H9 (cell line): ENCODE results near the gene CDH26. TPM values are rescaled to one million over a fixed set of nuclear protein-coding genes. Genes with fewer than 3 reads are reported as not detected.

Experiments
- DNase-seq: peaks from one replicate; pipeline ENCODE4 v3.0.0-alpha.2; 2017
- H2AFZ ChIP-seq: one replicate; pipeline ENCODE4 v1.6.1; 2013; ENCODE audit warnings: mild to moderate bottlenecking, low read length, control low read depth, moderate library complexity
- H2AK5ac ChIP-seq: 2 replicates; pipeline ENCODE4 v1.6.1; 2013; ENCODE audit warnings: low read length, control low read depth, mixed read lengths; ENCODE audit not compliant: insufficient read length
- H2BK120ac ChIP-seq: one replicate; pipeline ENCODE4 v1.6.1; 2013; ENCODE audit warnings: low read depth, mild to moderate bottlenecking, low read length, control low read depth, inconsistent platforms; ENCODE audit not compliant: poor library complexity, severe bottlenecking
- H2BK12ac ChIP-seq: 2 replicates; pipeline ENCODE4 v1.6.1; 2013; ENCODE audit warnings: low read length, control low read depth, mixed read lengths, low read depth; ENCODE audit not compliant: insufficient read length
- H2BK15ac ChIP-seq: 2 replicates; pipeline ENCODE4 v1.6.1; 2013; ENCODE audit warnings: low read depth, low read length, control low read depth
- H2BK20ac ChIP-seq: one replicate; pipeline ENCODE4 v1.6.1; 2013; ENCODE audit warnings: low read depth, mild to moderate bottlenecking, low read length, control low read depth, inconsistent platforms; ENCODE audit not compliant: poor library complexity, severe bottlenecking
- H2BK5ac ChIP-seq: 2 replicates; pipeline ENCODE4 v1.6.1; 2013; ENCODE audit warnings: low read length, control low read depth, mixed read lengths; ENCODE audit not compliant: insufficient read length
- H3K14ac ChIP-seq: 2 replicates; pipeline ENCODE4 v1.6.1; 2013; ENCODE audit warnings: low read length, control low read depth; ENCODE audit not compliant: insufficient read depth
- H3K18ac ChIP-seq: 2 replicates; pipeline ENCODE4 v1.6.1; 2013; ENCODE audit warnings: low read depth, mild to moderate bottlenecking, mixed read lengths, low read length, control low read depth; ENCODE audit not compliant: insufficient read length
- H3K23ac ChIP-seq: 2 replicates; pipeline ENCODE4 v1.6.1; 2013; ENCODE audit warnings: low read length, control low read depth, mixed read lengths, low read depth; ENCODE audit not compliant: insufficient read length
- H3K23me2 ChIP-seq: 2 replicates; pipeline ENCODE4 v1.6.1; 2013; ENCODE audit warnings: low read depth, mild to moderate bottlenecking, mixed read lengths, low read length, control low read depth; ENCODE audit not compliant: insufficient read length, poor library complexity, severe bottlenecking
- H3K27ac ChIP-seq: 2 replicates; pipeline ENCODE4 v1.5.1; 2013; ENCODE audit warnings: low read length, control low read depth, mixed read lengths, low read depth; ENCODE audit not compliant: insufficient read length
- H3K27me3 ChIP-seq: 2 replicates; pipeline ENCODE4 v1.6.1; 2013; ENCODE audit warnings: low read length, control low read depth, inconsistent platforms; ENCODE audit not compliant: insufficient read depth
- H3K4ac ChIP-seq: 2 replicates; pipeline ENCODE4 v1.6.1; 2013; ENCODE audit warnings: low read depth, mild to moderate bottlenecking, control low read depth, inconsistent platforms, low read length, moderate library complexity
- H3K4me1 ChIP-seq: 2 replicates; pipeline ENCODE4 v1.6.1; 2013; ENCODE audit warnings: low read length, control low read depth, inconsistent platforms; ENCODE audit not compliant: insufficient read depth
- H3K4me2 ChIP-seq: 2 replicates; pipeline ENCODE4 v1.6.1; 2013; ENCODE audit warnings: low read length, control low read depth, mixed read lengths; ENCODE audit not compliant: insufficient read length, insufficient read depth
- H3K56ac ChIP-seq: 2 replicates; pipeline ENCODE4 v1.6.1; 2013; ENCODE audit warnings: low read depth, mild to moderate bottlenecking, mixed read lengths, low read length, control low read depth; ENCODE audit not compliant: insufficient read length
- H3K79me1 ChIP-seq: 2 replicates; pipeline ENCODE4 v1.6.1; 2013; ENCODE audit warnings: low read depth, mild to moderate bottlenecking, moderate library complexity, low read length, control low read depth, inconsistent platforms; ENCODE audit not compliant: insufficient read depth, poor library complexity, severe bottlenecking
- H3K79me2 ChIP-seq: 2 replicates; pipeline ENCODE4 v1.6.1; 2013; ENCODE audit warnings: low read length, control low read depth, inconsistent platforms; ENCODE audit not compliant: insufficient read depth
- H3K9ac ChIP-seq: 2 replicates; pipeline ENCODE4 v1.6.1; 2013; ENCODE audit warnings: low read length, control low read depth, mixed read lengths; ENCODE audit not compliant: insufficient read length; ENCODE audit errors: extremely low read depth
- H3K9me3 ChIP-seq: one replicate; pipeline ENCODE4 v1.6.1; 2013; ENCODE audit warnings: low read depth, low read length, inconsistent platforms; ENCODE audit not compliant: control insufficient read depth
- H3T11ph ChIP-seq: one replicate; pipeline ENCODE4 v1.6.1; 2013; ENCODE audit warnings: mild to moderate bottlenecking, low read length, control low read depth, inconsistent platforms
- H4K20me1 ChIP-seq: one replicate; pipeline ENCODE4 v1.6.1; 2013; ENCODE audit not compliant: control insufficient read depth, insufficient read length, insufficient read depth
- H4K5ac ChIP-seq: 2 replicates; pipeline ENCODE4 v1.6.1; 2013; ENCODE audit warnings: low read depth, mild to moderate bottlenecking, mixed read lengths, low read length, control low read depth; ENCODE audit not compliant: insufficient read length
- H4K8ac ChIP-seq: replicated peaks from 2 replicates; pipeline ENCODE4 v1.6.1; 2013; ENCODE audit warnings: low read length, control low read depth, mixed read lengths, low read depth; ENCODE audit not compliant: insufficient read length
- H4K91ac ChIP-seq: 2 replicates; pipeline ENCODE4 v1.6.1; 2013; ENCODE audit warnings: low read depth, mild to moderate bottlenecking, moderate library complexity, mixed read lengths, low read length, control low read depth; ENCODE audit not compliant: insufficient read length
- H3K27ac Mint-ChIP-seq, 3 experiments: 2 replicates in 2 of 3; 3 replicates in 1 of 3; pipeline ENCODE4 v1.8.0; 2020 to 2021; ENCODE audit warnings: mixed read lengths in 3 of 3, mild to moderate bottlenecking in 1 of 3, moderate library complexity in 1 of 3
- H3K27me3 Mint-ChIP-seq: 2 replicates; pipeline ENCODE4 v1.8.0; 2021; ENCODE audit warnings: low read depth, mild to moderate bottlenecking, moderate library complexity, mixed read lengths
- H3K36me3 Mint-ChIP-seq, 3 experiments: 2 replicates in 2 of 3; 3 replicates in 1 of 3; pipeline ENCODE4 v1.8.0; 2020 to 2021; ENCODE audit warnings: low read depth in 3 of 3, mixed read lengths in 3 of 3; ENCODE audit not compliant: insufficient read depth in 1 of 3
- H3K4me1 Mint-ChIP-seq, 2 experiments: 2 replicates each; pipeline ENCODE4 v1.8.0; 2020; ENCODE audit warnings: mixed read lengths in 2 of 2
- H3K4me3 Mint-ChIP-seq, 2 experiments: 2 replicates in 1 of 2; 3 replicates in 1 of 2; pipeline ENCODE4 v1.8.0; 2020 to 2021; ENCODE audit warnings: mild to moderate bottlenecking in 2 of 2, mixed read lengths in 2 of 2, moderate library complexity in 1 of 2
- H3K9me3 Mint-ChIP-seq, 2 experiments: 2 replicates in 1 of 2; 3 replicates in 1 of 2; pipeline ENCODE4 v1.8.0; 2020; ENCODE audit warnings: mild to moderate bottlenecking in 2 of 2, mixed read lengths in 2 of 2, moderate library complexity in 1 of 2
- CTCF ChIP-seq: fragments of 200-600 bp; sonication (generic); conservative IDR thresholded peaks from 3 replicates; pipeline ENCODE4 v1.8.0; 2021; ENCODE audit warnings: antibody characterized with exemption, mild to moderate bottlenecking
- WGBS: extraction: QIAGEN DNeasy Blood & Tissue Kit; methylation state at CpG from one replicate; pipeline ENCODE4 v1.1.7; 2013; ENCODE audit warnings: missing lambda C conversion rate, low lambda C conversion rate, mixed read lengths; ENCODE audit not compliant: insufficient read length; ENCODE audit errors: extremely low coverage; 5-methylcytosine and 5-hydroxymethylcytosine counted together
- total RNA-seq: library from RNA; stranded (reverse); gene quantifications from 2 replicates; pipeline ENCODE4 v1.2.1, GENCODE V29; 2021

The CDH26 gene
- total RNA-seq, 1 experiment from 2014 or later, result 0.79 TPM

- H3K27me3 Mint-ChIP-seq, result peaks cover 14% of the 10 kb centered on the region
- Histone ChIP-seq H3K27me3 (no peaks in the 10 kb centered on the region), H4K91ac (no peak overlapping the region), H2BK12ac (no peak overlapping the region), H3K9ac (no peak overlapping the region), H3K9me3 (no peaks in the 10 kb centered on the region), H3K23me2 (no peaks in the 10 kb centered on the region), H2BK5ac (no peak overlapping the region), H3T11ph (no peak overlapping the region), H2AFZ (no peak overlapping the region), H4K20me1 (no peaks in the 10 kb centered on the region), H3K4me1 (no peaks in the 10 kb centered on the region), H3K4me2 (no peak overlapping the region), H2BK15ac (no peak overlapping the region), H4K8ac (no peak overlapping the region), H2AK5ac (no peak overlapping the region), H3K79me1 (no peaks in the 10 kb centered on the region), H3K27ac (no peak overlapping the region), H2BK120ac (no peak overlapping the region), H3K79me2 (no peaks in the 10 kb centered on the region), H3K18ac (no peak overlapping the region), H3K56ac (no peak overlapping the region), H2BK20ac (no peak overlapping the region), H3K4ac (no peak overlapping the region), H3K14ac (no peak overlapping the region), H3K23ac (no peak overlapping the region), H4K5ac (no peak overlapping the region)
- peaks cover 16% of the 10 kb centered on the region in 2 experiments for H3K4me1 Mint-ChIP-seq
- DNase-seq, result no peak
- no CpG with 5 or more reads among the region's 13 CpGs for WGBS
- TF ChIP-seq CTCF, result no peak
- no peak overlapping the region for H3K4me3 Mint-ChIP-seq
- no peak overlapping the region for H3K27ac Mint-ChIP-seq
- H3K36me3 Mint-ChIP-seq, result no peaks in the 10 kb centered on the region
- H3K9me3 Mint-ChIP-seq, result no peaks in the 10 kb centered on the region; a peak in 2 of 5 replicates
These were observed 101.9 kb downstream of the CDH26 start for GRCh38 chr20:60060006-60060557.
